Stimulated activated CD4-positive, alpha-beta T cell treated with anti-CD3 and anti-CD28 coated beads, Interleukin-12 subunit alpha, Interleukin-12 subunit beta, amount 100 ng/mL, for 48 hours (primary cell): ENCODE data around the gene HOXB7.

Experiments
- DNase-seq, 3 donors: peaks; one replicate each; pipeline ENCODE4 v3.0.0-alpha.2; 2020; ENCODE audit warnings: low read depth in 2 of 3, low spot score in 1 of 3

Gene HOXB7

GRCh38 chr17:48610282-48611211 is at the start of gene HOXB7:
Gene HOXB7, minus strand, starts transcription at chr17:48611017. Its CDS starts 99 bp downstream, at chr17:48610918.
- peak in 2 of 3 donors; percentile 61 to 70 for DNase-seq

- no peak for DNase-seq
Observed at GRCh38 chr17:48655913-48656312, 45.1 kb upstream of the HOXB7 start.

GRCh38 chr17:48649741-48650140 is 38.9 kb upstream of the HOXB7 start:
- DNase-seq: no peak

- no peak for DNase-seq
Observed at GRCh38 chr17:48647963-48648245, 37.1 kb upstream of the HOXB7 start.

- no peak for DNase-seq
Observed at GRCh38 chr17:48647103-48647962, 36.5 kb upstream of the HOXB7 start.

- DNase-seq: no peak
Observed at GRCh38 chr17:48646183-48647102, 35.6 kb upstream of the HOXB7 start.

GRCh38 chr17:48645639-48646182 is 34.9 kb upstream of the HOXB7 start:
- no peak for DNase-seq

- DNase-seq: no peak
Observed at GRCh38 chr17:48644910-48645557, 34.2 kb upstream of the HOXB7 start.

GRCh38 chr17:48644159-48644558 is 33.3 kb upstream of the HOXB7 start:
- no peak for DNase-seq

GRCh38 chr17:48643697-48644012 is 32.8 kb upstream of the HOXB7 start:
- no peak for DNase-seq

GRCh38 chr17:48642843-48643696 is 32.3 kb upstream of the HOXB7 start:
- no peak for DNase-seq

- no peak for DNase-seq
Observed at GRCh38 chr17:48642059-48642842, 31.4 kb upstream of the HOXB7 start.

- no peak for DNase-seq
Observed at GRCh38 chr17:48641541-48642058, 30.8 kb upstream of the HOXB7 start.

GRCh38 chr17:48640858-48641180 is 30.0 kb upstream of the HOXB7 start:
- DNase-seq: no peak

- DNase-seq: no peak
Observed at GRCh38 chr17:48639982-48640857, 29.4 kb upstream of the HOXB7 start.

- DNase-seq: no peak
Observed at GRCh38 chr17:48639136-48639535, 28.3 kb upstream of the HOXB7 start.

- DNase-seq: no peak
Observed at GRCh38 chr17:48637323-48638260, 26.8 kb upstream of the HOXB7 start.
